Kidney epithelial cell (primary cell): ENCODE results near the gene LRFN4. TPM values are rescaled to one million over a fixed set of nuclear protein-coding genes. Genes with fewer than 3 reads are reported as not detected.

Experiments
- DNase-seq: peaks from one replicate; pipeline ENCODE4 v3.0.0-alpha.2; 2010; ENCODE audit warnings: low read depth
- H3K27me3 ChIP-seq: 2 replicates; pipeline ENCODE4 v1.6.0; 2011; ENCODE audit warnings: low read length; ENCODE audit not compliant: control insufficient read depth, insufficient read depth
- H3K36me3 ChIP-seq: 2 replicates; pipeline ENCODE4 v1.5.1; 2011; ENCODE audit warnings: low read length; ENCODE audit not compliant: control insufficient read depth, insufficient read depth
- H3K4me3 ChIP-seq: 2 replicates; pipeline ENCODE4 v1.5.1; 2011; ENCODE audit warnings: low read depth, mild to moderate bottlenecking, control low read depth, low read length
- total RNA-seq: library from RNA; depleted of rRNA; stranded (reverse); fragments of >200 nt; gene quantifications from 2 replicates; pipeline ENCODE4 v1.2.3, GENCODE V29; 2015
- TF ChIP-seq, protein P1 (sequence below): IDR thresholded peaks from 2 replicates; pipeline ENCODE4 v1.5.1; 2011; ENCODE audit warnings: mild to moderate bottlenecking, moderate library complexity, low read length, control low read depth, inconsistent platforms; ENCODE audit not compliant: insufficient read depth, poor library complexity, severe bottlenecking

Gene LRFN4
- total RNA-seq, 1 donor from 2014 or later = 53.5 TPM

DNA sequence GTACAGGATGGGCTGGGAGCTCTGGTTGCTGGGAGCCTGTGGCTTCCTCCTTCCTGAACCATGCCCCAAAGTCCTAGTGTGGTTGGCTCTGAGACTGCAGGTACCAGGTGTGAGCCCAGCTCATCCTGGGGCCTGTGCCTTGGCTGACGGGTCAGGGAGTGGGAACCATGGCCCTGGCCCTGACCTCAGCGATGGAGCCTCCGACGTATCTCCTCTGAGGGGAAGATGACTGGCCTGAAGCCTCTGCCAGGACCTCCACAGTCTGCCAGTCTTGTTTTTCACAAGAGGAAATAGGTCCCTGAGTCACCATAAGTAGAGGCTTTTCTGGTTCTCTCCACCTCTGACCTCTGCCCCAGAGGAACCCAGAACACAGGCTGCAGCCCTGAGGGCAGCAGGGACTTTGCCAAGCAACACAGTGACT lies 10.2 kb upstream of the LRFN4 start:
- TF ChIP-seq, protein P1, sequence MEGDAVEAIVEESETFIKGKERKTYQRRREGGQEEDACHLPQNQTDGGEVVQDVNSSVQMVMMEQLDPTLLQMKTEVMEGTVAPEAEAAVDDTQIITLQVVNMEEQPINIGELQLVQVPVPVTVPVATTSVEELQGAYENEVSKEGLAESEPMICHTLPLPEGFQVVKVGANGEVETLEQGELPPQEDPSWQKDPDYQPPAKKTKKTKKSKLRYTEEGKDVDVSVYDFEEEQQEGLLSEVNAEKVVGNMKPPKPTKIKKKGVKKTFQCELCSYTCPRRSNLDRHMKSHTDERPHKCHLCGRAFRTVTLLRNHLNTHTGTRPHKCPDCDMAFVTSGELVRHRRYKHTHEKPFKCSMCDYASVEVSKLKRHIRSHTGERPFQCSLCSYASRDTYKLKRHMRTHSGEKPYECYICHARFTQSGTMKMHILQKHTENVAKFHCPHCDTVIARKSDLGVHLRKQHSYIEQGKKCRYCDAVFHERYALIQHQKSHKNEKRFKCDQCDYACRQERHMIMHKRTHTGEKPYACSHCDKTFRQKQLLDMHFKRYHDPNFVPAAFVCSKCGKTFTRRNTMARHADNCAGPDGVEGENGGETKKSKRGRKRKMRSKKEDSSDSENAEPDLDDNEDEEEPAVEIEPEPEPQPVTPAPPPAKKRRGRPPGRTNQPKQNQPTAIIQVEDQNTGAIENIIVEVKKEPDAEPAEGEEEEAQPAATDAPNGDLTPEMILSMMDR = no peak
- Histone ChIP-seq H3K4me3 (no peak overlapping the region), H3K36me3 (peaks cover 1% of the 10 kb centered on the region), H3K27me3 (no peaks in the 10 kb centered on the region)
- no peak for DNase-seq

DNA sequence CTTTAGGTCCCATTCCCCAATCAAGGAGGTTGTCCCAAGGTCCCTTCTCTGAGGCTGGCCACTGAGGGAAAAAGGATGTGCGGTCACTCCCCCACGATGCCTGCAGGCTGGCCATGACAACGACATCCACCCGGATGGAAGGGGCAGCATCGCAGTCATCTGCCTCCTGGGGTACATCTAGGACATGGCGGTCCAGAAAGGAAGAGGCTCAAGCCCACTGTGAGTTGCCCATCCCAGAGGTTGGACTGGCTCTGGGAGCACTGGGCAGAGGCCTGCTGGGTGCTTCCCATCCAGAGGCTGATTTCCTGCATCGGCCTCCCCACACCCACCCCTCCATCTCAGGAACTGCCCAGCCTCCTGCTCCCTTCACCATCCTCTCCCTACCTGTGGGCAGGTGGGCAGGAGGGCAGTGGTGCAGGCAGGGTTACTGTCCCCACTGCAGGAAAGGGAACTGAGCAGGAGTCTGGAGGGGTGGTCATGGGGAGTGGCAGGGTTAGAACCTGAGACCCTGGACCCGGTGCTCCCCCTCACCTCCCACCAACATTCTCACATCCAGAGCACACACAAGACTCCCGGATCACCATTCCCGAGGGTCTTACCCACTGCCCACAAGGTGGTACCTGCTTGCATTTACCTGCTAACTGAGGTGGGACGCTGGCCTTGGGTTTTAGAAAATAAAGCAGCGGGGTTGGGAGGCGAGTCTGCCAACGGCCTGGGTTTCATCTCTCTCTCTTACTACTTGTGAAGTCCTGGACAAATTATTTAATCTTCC lies 9.2 kb upstream of the LRFN4 start:
- TF ChIP-seq, protein P1 = no peak
- Histone ChIP-seq H3K27me3 (no peaks in the 10 kb centered on the region), H3K4me3 (no peak overlapping the region), H3K36me3 (peaks cover 1% of the 10 kb centered on the region)
- no peak for DNase-seq

DNA sequence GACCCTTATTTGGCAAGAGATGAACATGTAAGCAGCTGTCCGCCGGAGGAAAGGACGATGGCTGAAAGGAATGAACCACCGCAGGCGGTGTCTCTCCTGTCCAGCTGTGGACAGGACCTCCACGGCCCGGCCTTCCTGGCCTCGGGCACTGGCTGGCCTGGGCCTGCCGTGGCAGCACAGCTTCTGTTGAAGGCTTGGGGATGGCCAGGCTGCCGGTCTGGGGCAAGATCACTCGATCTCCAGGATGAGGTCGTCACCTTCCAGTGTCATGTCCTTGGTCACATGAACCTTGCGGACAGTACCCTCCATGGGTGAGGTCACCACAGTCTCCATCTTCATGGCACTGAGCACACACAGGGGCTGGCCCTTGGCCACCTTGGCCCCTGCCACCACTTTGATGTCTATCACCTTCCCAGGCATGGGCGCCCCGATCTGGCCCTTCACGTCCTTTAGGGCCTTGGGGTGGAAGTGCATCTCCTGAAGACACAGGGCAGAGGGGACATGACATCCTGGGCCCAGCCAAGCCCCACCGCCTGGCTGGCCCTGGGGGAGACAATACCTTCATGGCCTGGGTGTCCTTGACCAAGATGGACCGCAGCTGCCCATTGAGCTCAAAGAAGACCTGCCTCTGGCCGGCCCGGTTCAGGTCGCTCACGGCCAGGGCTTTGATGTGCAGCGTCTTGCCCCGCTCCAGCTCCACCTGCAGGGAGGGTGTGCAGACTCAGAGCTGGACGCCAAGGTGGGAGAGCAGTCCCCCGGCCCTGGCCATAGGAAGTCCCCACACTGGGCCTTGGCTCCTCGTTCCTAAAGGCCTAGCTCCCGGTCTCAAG lies 8.0 kb upstream of the LRFN4 start:
- DNase-seq = no peak
- Histone ChIP-seq H3K4me3 (no peak overlapping the region), H3K27me3 (no peaks in the 10 kb centered on the region), H3K36me3 (peaks cover 1% of the 10 kb centered on the region)
- TF ChIP-seq, protein P1 = no peak

DNA sequence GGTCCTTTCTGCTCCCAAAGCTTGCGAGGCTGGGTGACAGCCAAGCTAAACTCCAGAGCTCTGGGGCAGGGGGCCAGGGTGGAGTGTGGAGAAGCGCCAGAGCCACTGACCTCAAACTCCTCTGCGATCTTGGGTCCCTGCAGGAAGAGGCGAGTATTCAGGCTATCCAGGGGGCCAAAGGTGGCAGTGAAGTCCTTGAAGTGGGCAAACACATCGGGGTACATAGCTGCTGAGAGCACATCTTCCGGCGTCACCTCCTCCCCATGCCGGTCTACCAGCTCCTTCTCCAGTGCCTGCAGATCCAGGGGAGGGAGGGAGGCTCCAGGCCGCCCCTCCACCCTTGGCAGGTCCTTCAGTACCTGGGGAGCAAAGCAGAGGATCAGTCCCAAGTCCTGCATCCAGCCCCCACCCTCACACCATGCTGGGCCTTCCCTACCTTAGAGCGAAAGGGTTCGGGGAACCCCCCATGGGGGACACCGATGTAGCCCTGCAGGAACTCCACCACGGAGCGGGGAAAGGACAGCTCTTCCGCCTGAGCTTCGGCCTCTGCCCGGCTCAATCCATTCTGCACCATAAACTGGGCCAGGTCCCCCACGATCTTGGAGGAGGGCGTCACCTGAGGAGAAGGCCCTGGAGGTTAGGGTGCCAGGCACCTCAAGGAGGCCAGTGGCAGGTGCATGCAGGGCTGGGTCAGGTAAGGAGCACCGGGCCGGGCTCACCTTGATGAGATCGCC lies 7.2 kb upstream of the LRFN4 start:
- no peak for DNase-seq
- TF ChIP-seq, protein P1 = no peak
- no peaks in the 10 kb centered on the region for H3K27me3 ChIP-seq
- H3K36me3 ChIP-seq = peaks cover 1% of the 10 kb centered on the region
- no peak overlapping the region for H3K4me3 ChIP-seq

DNA sequence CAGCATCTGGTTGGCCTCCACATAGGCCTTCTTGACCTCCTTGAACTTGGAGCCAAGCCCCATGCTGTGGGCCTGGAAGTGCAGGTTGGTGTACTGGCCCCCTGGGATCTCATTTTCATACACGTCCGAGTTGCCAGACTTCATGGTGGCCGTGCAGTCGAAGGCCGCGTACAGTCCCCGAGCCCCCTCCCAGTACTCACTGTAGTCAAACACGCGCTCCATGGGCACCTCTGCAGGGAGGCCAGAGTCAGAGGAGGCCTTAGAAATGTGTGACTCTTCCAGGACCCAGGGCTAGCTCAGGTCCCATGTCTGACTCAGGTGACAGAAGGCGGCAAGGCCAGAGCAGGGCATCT lies 6.7 kb upstream of the LRFN4 start:
- peaks cover 1% of the 10 kb centered on the region for H3K36me3 ChIP-seq
- H3K27me3 ChIP-seq = no peaks in the 10 kb centered on the region
- H3K4me3 ChIP-seq = no peak overlapping the region
- no peak for DNase-seq
- TF ChIP-seq, protein P1 = no peak
